PC-9 (cell line): ENCODE data around the gene MYMK. TPM values are rescaled to one million over a fixed set of nuclear protein-coding genes. Genes with fewer than 3 reads are reported as not detected.

Source experiments
- BruUV-seq: library from RNA; stranded (reverse); fragments of 400-500 nt; replicated peaks from 2 replicates; lab custom pipeline; 2021; lab: Mats Ljungman, UMichigan
- CTCF ChIA-PET: fragments of 300-600 bp; sonication (Branson Sonifier 250); formaldehyde crosslinking; loops from one replicate; lab custom pipeline; 2022; ENCODE audit warnings: antibody characterized with exemption; lab: Charles Lee
- POLR2A ChIA-PET: fragments of 300-600 bp; sonication (Branson Sonifier 250); formaldehyde crosslinking; loops from one replicate; lab custom pipeline; 2022; ENCODE audit warnings: antibody characterized with exemption; ENCODE audit not compliant: unreplicated experiment; lab: Charles Lee
- DNase-seq, 2 experiments: peaks; one replicate each; pipeline versions ENCODE4 v3.0.0 to v3.0.0-alpha.2; 2015 to 2022; ENCODE audit warnings: mixed read lengths in 1 of 2
- H2AFZ ChIP-seq: fragments of 200-600 bp; sonication (generic); 2 replicates; pipeline ENCODE4 v1.8.1; 2017; ENCODE audit warnings: antibody characterized with exemption
- H3F3A ChIP-seq: fragments of 200-600 bp; sonication (generic); 2 replicates; pipeline ENCODE4 v1.8.1; 2017; ENCODE audit warnings: antibody characterized with exemption, mild to moderate bottlenecking, low read depth; ENCODE audit not compliant: insufficient read depth
- H3K27ac ChIP-seq: fragments of 200-600 bp; sonication (generic); 2 replicates; pipeline ENCODE4 v1.6.1; 2016; ENCODE audit warnings: mixed run types
- H3K27me3 ChIP-seq: fragments of 200-600 bp; sonication (generic); 2 replicates; pipeline ENCODE4 v1.6.1; 2016; ENCODE audit warnings: low read depth, mixed run types; ENCODE audit not compliant: insufficient read depth
- H3K36me3 ChIP-seq: fragments of 200-600 bp; sonication (generic); 2 replicates; pipeline ENCODE4 v1.6.1; 2016; ENCODE audit warnings: low read depth, mixed run types
- H3K4me1 ChIP-seq: fragments of 200-600 bp; sonication (generic); replicated peaks from 2 replicates; pipeline ENCODE4 v1.6.1; 2016; ENCODE audit warnings: mixed run types; ENCODE audit not compliant: insufficient read depth
- H3K4me2 ChIP-seq: fragments of 200-600 bp; sonication (generic); 2 replicates; pipeline ENCODE4 v1.6.1; 2017; ENCODE audit warnings: mixed run types
- H3K4me3 ChIP-seq: fragments of 200-600 bp; sonication (generic); 2 replicates; pipeline ENCODE4 v1.6.1; 2016; ENCODE audit warnings: mixed run types
- H3K79me2 ChIP-seq: fragments of 200-600 bp; sonication (generic); 2 replicates; pipeline ENCODE4 v1.6.1; 2017; ENCODE audit warnings: low read depth, mixed run types
- H3K9me2 ChIP-seq: fragments of 200-600 bp; sonication (generic); 2 replicates; pipeline ENCODE4 v1.8.1; 2017; ENCODE audit warnings: mild to moderate bottlenecking; ENCODE audit not compliant: insufficient read depth
- H3K9me3 ChIP-seq: fragments of 200-600 bp; sonication (generic); 2 replicates; pipeline ENCODE4 v1.8.1; 2016; ENCODE audit warnings: low read depth; ENCODE audit not compliant: insufficient read depth
- H4K20me1 ChIP-seq: fragments of 200-600 bp; sonication (generic); 2 replicates; pipeline ENCODE4 v1.8.1; 2017; ENCODE audit not compliant: insufficient read depth
- EZH2 ChIP-seq: fragments of 200-600 bp; sonication (generic); IDR thresholded peaks from 2 replicates; pipeline ENCODE4 v1.8.0; 2017; ENCODE audit warnings: antibody characterized with exemption, low read depth
- intact Hi-C: fragments of 100-400 bp; cut with micrococcal nuclease; formaldehyde crosslinking; loops from one replicate; pipeline ENCODE4 v1.10.0; 2022; ENCODE audit not compliant: unreplicated experiment
- total RNA-seq: library from RNA; stranded (reverse); gene quantifications from 2 replicates; pipeline ENCODE4 v1.2.3, GENCODE V29; 2021
- TF ChIP-seq, protein P1 (sequence below): fragments of 200-600 bp; sonication (generic); conservative IDR thresholded peaks from 2 replicates; pipeline ENCODE4 v1.6.1; 2017; ENCODE audit warnings: mixed run types, antibody characterized with exemption, mild to moderate bottlenecking, moderate library complexity

The MYMK gene
- total RNA-seq, 1 experiment from 2014 or later, result not detected

GRCh38 chr9:133569891-133570690 lies 45.3 kb upstream of the MYMK start:
- Histone ChIP-seq H3K4me1 (no peaks in the 10 kb centered on the region), H2AFZ (no peak overlapping the region), H4K20me1 (no peaks in the 10 kb centered on the region), H3K4me2 (no peak overlapping the region), H3K36me3 (no peaks in the 10 kb centered on the region), H3K79me2 (no peaks in the 10 kb centered on the region), H3K27me3 (peaks cover 94% of the 10 kb centered on the region), H3K27ac (no peak overlapping the region), H3K4me3 (no peak overlapping the region), H3K9me3 (no peaks in the 10 kb centered on the region), H3K9me2 (no peaks in the 10 kb centered on the region), H3F3A (no peaks in the 10 kb centered on the region)
- no TSS peak for BruUV-seq
- intact Hi-C loops, result no loop called here
- TF ChIP-seq, protein P1, sequence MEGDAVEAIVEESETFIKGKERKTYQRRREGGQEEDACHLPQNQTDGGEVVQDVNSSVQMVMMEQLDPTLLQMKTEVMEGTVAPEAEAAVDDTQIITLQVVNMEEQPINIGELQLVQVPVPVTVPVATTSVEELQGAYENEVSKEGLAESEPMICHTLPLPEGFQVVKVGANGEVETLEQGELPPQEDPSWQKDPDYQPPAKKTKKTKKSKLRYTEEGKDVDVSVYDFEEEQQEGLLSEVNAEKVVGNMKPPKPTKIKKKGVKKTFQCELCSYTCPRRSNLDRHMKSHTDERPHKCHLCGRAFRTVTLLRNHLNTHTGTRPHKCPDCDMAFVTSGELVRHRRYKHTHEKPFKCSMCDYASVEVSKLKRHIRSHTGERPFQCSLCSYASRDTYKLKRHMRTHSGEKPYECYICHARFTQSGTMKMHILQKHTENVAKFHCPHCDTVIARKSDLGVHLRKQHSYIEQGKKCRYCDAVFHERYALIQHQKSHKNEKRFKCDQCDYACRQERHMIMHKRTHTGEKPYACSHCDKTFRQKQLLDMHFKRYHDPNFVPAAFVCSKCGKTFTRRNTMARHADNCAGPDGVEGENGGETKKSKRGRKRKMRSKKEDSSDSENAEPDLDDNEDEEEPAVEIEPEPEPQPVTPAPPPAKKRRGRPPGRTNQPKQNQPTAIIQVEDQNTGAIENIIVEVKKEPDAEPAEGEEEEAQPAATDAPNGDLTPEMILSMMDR, result no peak
- TF ChIP-seq EZH2, result no peak
- ChIA-PET POLR2A (no interaction called here), CTCF (no interaction called here)
- no peak for DNase-seq

DNA sequence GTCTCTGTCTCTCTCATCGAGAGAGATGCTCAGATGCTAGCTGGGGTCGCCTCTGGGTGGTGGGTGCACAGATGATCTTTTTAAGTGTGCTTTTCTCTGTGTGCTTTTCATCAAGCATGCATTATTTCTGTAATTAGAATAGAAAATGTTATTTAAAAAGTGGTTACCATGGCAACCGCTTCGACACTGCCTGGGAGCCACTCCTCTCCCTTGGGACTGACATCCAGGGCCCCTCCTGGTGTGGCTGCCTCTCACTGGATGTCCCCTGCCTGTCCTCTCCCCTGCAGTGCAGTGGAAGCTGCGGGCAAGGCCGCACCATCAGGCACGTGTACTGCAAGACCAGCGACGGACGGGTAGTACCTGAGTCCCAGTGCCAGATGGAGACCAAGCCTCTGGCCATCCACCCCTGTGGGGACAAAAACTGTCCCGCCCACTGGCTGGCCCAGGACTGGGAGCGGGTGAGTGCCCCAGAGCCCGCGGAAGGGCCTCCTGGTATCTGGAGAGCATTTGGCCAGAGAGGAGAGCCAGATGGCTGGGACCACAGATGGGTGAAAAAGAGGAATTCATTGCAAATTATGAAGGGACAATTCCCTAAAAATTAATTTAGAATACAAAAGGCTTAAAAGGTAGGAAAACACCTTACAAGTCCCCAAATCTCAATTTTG lies 44.5 kb upstream of the MYMK start:
- Histone ChIP-seq H3K4me3 (no peak overlapping the region), H3K36me3 (no peaks in the 10 kb centered on the region), H3F3A (no peaks in the 10 kb centered on the region), H4K20me1 (no peaks in the 10 kb centered on the region), H3K4me1 (no peaks in the 10 kb centered on the region), H3K4me2 (no peak overlapping the region), H3K79me2 (no peaks in the 10 kb centered on the region), H3K9me3 (no peaks in the 10 kb centered on the region), H3K27ac (no peak overlapping the region), H3K27me3 (peaks cover 90% of the 10 kb centered on the region), H2AFZ (no peak overlapping the region), H3K9me2 (no peaks in the 10 kb centered on the region)
- TF ChIP-seq, protein P1, result no peak
- TF ChIP-seq EZH2, result 0 out of 2 replicates have a peak, but pooled peaks have one; percentile 34
- ChIA-PET POLR2A (no interaction called here), CTCF (no interaction called here)
- no TSS peak for BruUV-seq
- no peak for DNase-seq
- intact Hi-C loops, result no loop called here

DNA sequence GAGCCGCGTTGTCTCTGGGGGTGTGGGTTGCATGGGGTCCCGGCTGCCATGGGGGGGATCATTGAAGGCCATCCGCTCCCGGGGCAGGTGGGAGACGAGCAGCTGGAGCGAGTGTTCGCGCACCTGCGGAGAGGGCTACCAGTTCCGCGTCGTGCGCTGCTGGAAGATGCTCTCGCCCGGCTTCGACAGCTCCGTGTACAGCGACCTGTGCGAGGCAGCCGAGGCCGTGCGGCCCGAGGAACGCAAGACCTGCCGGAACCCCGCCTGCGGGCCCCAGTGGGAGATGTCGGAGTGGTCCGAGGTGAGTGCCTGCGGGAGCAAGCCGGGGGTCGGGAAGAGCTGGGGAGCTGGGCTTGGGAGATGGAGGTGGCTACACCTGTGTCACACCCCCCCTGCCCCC lies 43.4 kb upstream of the MYMK start:
- Histone ChIP-seq H3F3A (no peaks in the 10 kb centered on the region), H3K27ac (no peak overlapping the region), H3K27me3 (peaks cover 80% of the 10 kb centered on the region), H4K20me1 (no peaks in the 10 kb centered on the region), H2AFZ (no peak overlapping the region), H3K79me2 (no peaks in the 10 kb centered on the region), H3K4me3 (no peak overlapping the region), H3K4me2 (no peak overlapping the region), H3K36me3 (no peaks in the 10 kb centered on the region), H3K4me1 (peaks cover 3% of the 10 kb centered on the region; the same call in 1 of the 2 replicates), H3K9me3 (no peaks in the 10 kb centered on the region), H3K9me2 (no peaks in the 10 kb centered on the region)
- no peak for DNase-seq
- BruUV-seq, result no TSS peak
- TF ChIP-seq, protein P1, result no peak
- TF ChIP-seq EZH2, result no peak
- intact Hi-C loops, result no loop called here
- ChIA-PET POLR2A (interaction anchor here (0.5 kb wide), 1 partner anchor 683 kb away, joined by 6 read pairs; no protein-coding TSS in a partner anchor), CTCF (interaction anchor here (0.6 kb wide), 1 partner anchor 86 kb away, joined by 8 read pairs; no protein-coding TSS in a partner anchor)
